ENCODE data around the gene FHIT. TPM values are rescaled to one million over a fixed set of nuclear protein-coding genes. Genes with fewer than 3 reads are reported as not detected.

The FHIT gene
- polyA plus RNA-seq, 1 donor from 2014 or later: 17.3 TPM

- Mint-ChIP-seq H3K4me1 (peaks cover 0 to 2% (median 2%) of the 10 kb centered on the region in 3 donors), H3K27me3 (no peaks in the 10 kb centered on the region), H3K36me3 (peaks cover 8% of the 10 kb centered on the region), H3K27ac (no peak overlapping the region), H3K9me3 (peaks cover 0 to 2% (median 0%) of the 10 kb centered on the region in 3 donors), H3K4me3 (no peak overlapping the region)
Observed at GRCh38 chr3:60090548-60090947, 1160.7 kb downstream of the FHIT start.

- Mint-ChIP-seq H3K9me3 (no peaks in the 10 kb centered on the region), H3K4me3 (peak overlapping the region in 1 of 4 donors; percentile 40), H3K27me3 (no peaks in the 10 kb centered on the region), H3K4me1 (peaks cover 4 to 10% (median 8%) of the 10 kb centered on the region in 3 donors), H3K36me3 (peaks cover 8% of the 10 kb centered on the region), H3K27ac (no peak overlapping the region)
Observed at GRCh38 chr3:60086811-60087210, 1164.4 kb downstream of the FHIT start.

GRCh38 chr3:60085649-60086048 is 1165.6 kb downstream of the FHIT start:
- H3K27ac Mint-ChIP-seq: no peak overlapping the region
- H3K4me1 Mint-ChIP-seq: peaks cover 14 to 20% (median 17%) of the 10 kb centered on the region in 3 donors
- H3K4me3 Mint-ChIP-seq: no peak overlapping the region

GRCh38 chr3:60081381-60082095 is 1169.7 kb downstream of the FHIT start:
- H3K27ac Mint-ChIP-seq: peak overlapping the region in 2 of 3 donors; percentile 11 to 14
- H3K36me3 Mint-ChIP-seq: peaks cover 5% of the 10 kb centered on the region
- H3K4me1 Mint-ChIP-seq: peaks cover 20 to 25% (median 22%) of the 10 kb centered on the region in 3 donors
- H3K9me3 Mint-ChIP-seq: peaks cover 0 to 4% (median 4%) of the 10 kb centered on the region in 3 donors
- H3K4me3 Mint-ChIP-seq: peak overlapping the region in 3 of 4 donors; percentile 19 to 88 (median 46)
- H3K27me3 Mint-ChIP-seq: peaks cover 3% of the 10 kb centered on the region

More at GRCh38 chr3:60085649-60086048, 1165.6 kb downstream of the FHIT start:
- peaks cover 11% of the 10 kb centered on the region for H3K36me3 Mint-ChIP-seq
- H3K9me3 Mint-ChIP-seq: no peaks in the 10 kb centered on the region
- no peaks in the 10 kb centered on the region for H3K27me3 Mint-ChIP-seq

- Mint-ChIP-seq H3K27ac (peak overlapping the region in 1 of 3 donors; percentile 0), H3K9me3 (peaks cover 0 to 4% (median 4%) of the 10 kb centered on the region in 3 donors), H3K27me3 (peaks cover 3% of the 10 kb centered on the region), H3K4me1 (peaks cover 20 to 25% (median 22%) of the 10 kb centered on the region in 3 donors), H3K4me3 (peak overlapping the region in 3 of 4 donors; percentile 42 to 79 (median 64)), H3K36me3 (peaks cover 5% of the 10 kb centered on the region)
Observed at GRCh38 chr3:60080648-60081047, 1170.6 kb downstream of the FHIT start.

- Mint-ChIP-seq H3K27me3 (peaks cover 6% of the 10 kb centered on the region), H3K27ac (peak overlapping the region in 1 of 3 donors; percentile 68), H3K36me3 (peaks cover 5% of the 10 kb centered on the region), H3K9me3 (peaks cover 0 to 4% (median 4%) of the 10 kb centered on the region in 3 donors), H3K4me1 (peaks cover 20 to 25% (median 22%) of the 10 kb centered on the region in 3 donors), H3K4me3 (peak overlapping the region in 2 of 4 donors; percentile 39 to 56)
Observed at GRCh38 chr3:60079076-60079475, 1172.2 kb downstream of the FHIT start.

GRCh38 chr3:60076331-60076730 is 1174.9 kb downstream of the FHIT start:
- Mint-ChIP-seq H3K27me3 (peaks cover 10% of the 10 kb centered on the region), H3K36me3 (peaks cover 2% of the 10 kb centered on the region), H3K4me1 (peaks cover 10 to 11% (median 11%) of the 10 kb centered on the region in 3 donors), H3K9me3 (peaks cover 0 to 9% (median 4%) of the 10 kb centered on the region in 3 donors), H3K27ac (no peak overlapping the region), H3K4me3 (no peak overlapping the region)

GRCh38 chr3:60073942-60074341 is 1177.3 kb downstream of the FHIT start:
- no peaks in the 10 kb centered on the region for H3K36me3 Mint-ChIP-seq
- peaks cover 7% of the 10 kb centered on the region for H3K27me3 Mint-ChIP-seq
- no peak overlapping the region for H3K27ac Mint-ChIP-seq
- peaks cover 0 to 10% (median 4%) of the 10 kb centered on the region in 3 donors for H3K9me3 Mint-ChIP-seq
- no peak overlapping the region for H3K4me3 Mint-ChIP-seq
- H3K4me1 Mint-ChIP-seq: no peaks in the 10 kb centered on the region

- no peaks in the 10 kb centered on the region for H3K4me1 Mint-ChIP-seq
- peaks cover 0 to 8% (median 3%) of the 10 kb centered on the region in 3 donors for H3K9me3 Mint-ChIP-seq
- peaks cover 7% of the 10 kb centered on the region for H3K27me3 Mint-ChIP-seq
- H3K27ac Mint-ChIP-seq: no peak overlapping the region
- H3K36me3 Mint-ChIP-seq: no peaks in the 10 kb centered on the region
- no peak overlapping the region for H3K4me3 Mint-ChIP-seq
Observed at GRCh38 chr3:60073228-60073627, 1178.0 kb downstream of the FHIT start.

GRCh38 chr3:60070366-60070765 is 1180.9 kb downstream of the FHIT start:
- Mint-ChIP-seq H3K9me3 (peaks cover 0 to 6% (median 0%) of the 10 kb centered on the region in 3 donors), H3K27ac (no peak overlapping the region), H3K36me3 (no peaks in the 10 kb centered on the region), H3K4me3 (no peak overlapping the region), H3K4me1 (no peaks in the 10 kb centered on the region), H3K27me3 (peaks cover 7% of the 10 kb centered on the region)

GRCh38 chr3:60065227-60065868 is 1185.9 kb downstream of the FHIT start:
- Mint-ChIP-seq H3K4me1 (no peaks in the 10 kb centered on the region), H3K27me3 (peaks cover 4% of the 10 kb centered on the region), H3K36me3 (no peaks in the 10 kb centered on the region), H3K27ac (no peak overlapping the region), H3K4me3 (no peak overlapping the region), H3K9me3 (no peaks in the 10 kb centered on the region)

- Mint-ChIP-seq H3K36me3 (no peaks in the 10 kb centered on the region), H3K9me3 (no peaks in the 10 kb centered on the region), H3K27ac (no peak overlapping the region), H3K4me1 (no peaks in the 10 kb centered on the region), H3K27me3 (peaks cover 4% of the 10 kb centered on the region), H3K4me3 (no peak overlapping the region)
Observed at GRCh38 chr3:60064210-60065178, 1186.8 kb downstream of the FHIT start.

GRCh38 chr3:60056404-60056803 is 1194.8 kb downstream of the FHIT start:
- no peaks in the 10 kb centered on the region for H3K27me3 Mint-ChIP-seq
- H3K27ac Mint-ChIP-seq: no peak overlapping the region
- peaks cover 0 to 15% (median 4%) of the 10 kb centered on the region in 3 donors for H3K9me3 Mint-ChIP-seq
- H3K4me3 Mint-ChIP-seq: no peak overlapping the region
- no peaks in the 10 kb centered on the region for H3K36me3 Mint-ChIP-seq
- no peaks in the 10 kb centered on the region for H3K4me1 Mint-ChIP-seq

- H3K4me3 Mint-ChIP-seq: no peak overlapping the region
- peaks cover 0 to 15% (median 4%) of the 10 kb centered on the region in 3 donors for H3K9me3 Mint-ChIP-seq
- H3K36me3 Mint-ChIP-seq: no peaks in the 10 kb centered on the region
- no peaks in the 10 kb centered on the region for H3K27me3 Mint-ChIP-seq
- H3K27ac Mint-ChIP-seq: peak overlapping the region in 1 of 3 donors; percentile 24
- H3K4me1 Mint-ChIP-seq: no peaks in the 10 kb centered on the region
Observed at GRCh38 chr3:60055765-60056164, 1195.5 kb downstream of the FHIT start.

Measured in IgD-negative memory B cell (primary cell).